AG09319 (cell line): ENCODE data around the gene EPC1.
"Not testable (repeated sequence)": the region's sequence is repeated elsewhere in the genome, so short reads cannot be mapped to it uniquely, and the experiment has no call there.

Experiments
- DNase-seq: peaks from one replicate; pipeline ENCODE4 v3.0.0-alpha.2; 2010; ENCODE audit warnings: low read depth; ENCODE audit errors: extremely low read depth
- TF ChIP-seq, protein P1 (sequence below): IDR thresholded peaks from 2 replicates; pipeline ENCODE4 v1.5.1; 2011; ENCODE audit warnings: low read depth, mild to moderate bottlenecking, inconsistent platforms, low read length, moderate library complexity

The EPC1 gene

GRCh38 chr10:32346551-32347362 lies at the start of gene EPC1:
TSS of gene EPC1 (minus strand) at chr10:32347158. CDS start at chr10:32346915, 243 bp downstream.
- TF ChIP-seq, protein P1, sequence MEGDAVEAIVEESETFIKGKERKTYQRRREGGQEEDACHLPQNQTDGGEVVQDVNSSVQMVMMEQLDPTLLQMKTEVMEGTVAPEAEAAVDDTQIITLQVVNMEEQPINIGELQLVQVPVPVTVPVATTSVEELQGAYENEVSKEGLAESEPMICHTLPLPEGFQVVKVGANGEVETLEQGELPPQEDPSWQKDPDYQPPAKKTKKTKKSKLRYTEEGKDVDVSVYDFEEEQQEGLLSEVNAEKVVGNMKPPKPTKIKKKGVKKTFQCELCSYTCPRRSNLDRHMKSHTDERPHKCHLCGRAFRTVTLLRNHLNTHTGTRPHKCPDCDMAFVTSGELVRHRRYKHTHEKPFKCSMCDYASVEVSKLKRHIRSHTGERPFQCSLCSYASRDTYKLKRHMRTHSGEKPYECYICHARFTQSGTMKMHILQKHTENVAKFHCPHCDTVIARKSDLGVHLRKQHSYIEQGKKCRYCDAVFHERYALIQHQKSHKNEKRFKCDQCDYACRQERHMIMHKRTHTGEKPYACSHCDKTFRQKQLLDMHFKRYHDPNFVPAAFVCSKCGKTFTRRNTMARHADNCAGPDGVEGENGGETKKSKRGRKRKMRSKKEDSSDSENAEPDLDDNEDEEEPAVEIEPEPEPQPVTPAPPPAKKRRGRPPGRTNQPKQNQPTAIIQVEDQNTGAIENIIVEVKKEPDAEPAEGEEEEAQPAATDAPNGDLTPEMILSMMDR = no peak
- peak; percentile 79 for DNase-seq

- TF ChIP-seq, protein P1 = no peak
Measured at GRCh38 chr10:32393911-32394310, 47.0 kb upstream of the EPC1 start.

GRCh38 chr10:32392284-32392683 lies 45.3 kb upstream of the EPC1 start:
- not testable (repeated sequence) for DNase-seq

More at GRCh38 chr10:32393911-32394310, 47.0 kb upstream of the EPC1 start:
- DNase-seq = no peak

- TF ChIP-seq, protein P1 = no peak
- no peak for DNase-seq
Measured at GRCh38 chr10:32390193-32390592, 43.2 kb upstream of the EPC1 start.

DNA sequence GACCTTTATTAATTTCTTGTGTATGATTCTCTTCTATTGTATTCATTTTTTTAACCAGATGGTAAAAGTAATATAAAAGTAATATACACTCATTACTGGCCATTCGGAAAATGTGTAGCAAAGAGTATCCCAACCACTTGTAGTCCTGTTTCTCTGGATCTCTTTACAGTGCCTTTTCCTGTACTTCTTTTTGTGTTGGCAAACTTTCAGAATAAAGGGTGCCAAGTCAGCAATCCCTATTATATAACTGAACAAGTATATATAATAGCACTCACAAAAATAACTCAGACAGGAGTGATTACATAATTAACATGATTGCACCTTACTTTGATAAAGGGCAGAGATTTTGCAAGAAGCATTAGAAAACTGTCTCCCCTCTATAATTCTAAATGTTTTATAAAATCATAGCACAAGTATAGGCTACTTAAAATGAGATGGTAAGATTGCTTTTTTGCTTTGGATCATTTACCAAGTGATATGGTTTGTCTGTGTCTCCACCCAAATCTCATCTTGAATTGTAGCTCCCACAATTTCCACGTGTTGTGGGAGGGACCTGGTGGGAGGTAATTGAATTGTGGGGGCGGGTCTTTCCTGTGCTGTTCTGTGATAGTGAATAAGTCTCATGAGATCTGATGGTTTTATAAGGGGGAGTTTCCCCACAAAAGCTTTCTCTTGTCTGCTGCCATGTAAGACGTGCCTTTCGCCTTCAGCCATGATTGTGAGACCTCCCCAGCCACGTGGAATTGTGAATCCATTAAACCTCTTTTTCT lies 41.5 kb upstream of the EPC1 start:
- TF ChIP-seq, protein P1 = no peak
- DNase-seq = no peak

DNA sequence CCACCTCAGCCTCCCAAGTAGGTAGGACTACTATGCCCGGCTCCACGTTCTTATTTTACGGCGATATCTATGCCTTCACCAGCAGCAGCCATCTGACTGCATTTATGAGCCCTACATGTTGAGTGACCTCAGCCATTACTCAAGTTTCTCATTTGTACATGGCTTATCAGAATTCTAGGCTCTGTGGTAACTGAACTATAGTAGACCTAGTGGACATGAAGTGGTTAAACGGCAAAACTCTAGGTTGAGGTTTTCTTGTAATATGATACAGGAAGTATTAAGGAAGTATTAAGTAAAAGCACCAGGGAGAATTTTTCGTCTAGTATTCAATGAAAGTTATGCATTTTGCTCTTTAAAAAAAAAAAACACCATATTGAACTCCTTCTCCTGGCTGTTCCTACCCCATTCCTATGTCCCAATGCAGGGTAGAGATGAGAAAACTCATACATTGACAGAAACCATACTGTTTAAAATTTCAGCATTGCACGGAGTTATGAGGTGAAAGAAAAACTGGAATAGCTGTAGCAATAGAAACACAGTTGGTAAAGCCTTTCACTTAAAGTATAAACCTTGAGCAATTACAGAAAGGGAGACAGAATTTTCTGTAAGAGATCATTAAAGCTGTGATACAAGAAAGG lies 39.8 kb upstream of the EPC1 start:
- TF ChIP-seq, protein P1 = no peak
- no peak for DNase-seq

- DNase-seq = no peak
- TF ChIP-seq, protein P1 = no peak
Measured at GRCh38 chr10:32384171-32384570, 37.2 kb upstream of the EPC1 start.
